Fibroblast of skin of back (primary cell): ENCODE measurements around the gene PWP2. TPM values are rescaled to one million over a fixed set of nuclear protein-coding genes. Genes with fewer than 3 reads are reported as not detected.
"Not testable (repeated sequence)": the region's sequence is repeated elsewhere in the genome, so short reads cannot be mapped to it uniquely, and the experiment has no call there.

Source experiments
- DNase-seq: peaks from one replicate; pipeline ENCODE4 v3.0.0-alpha.2; 2013
- polyA plus RNA-seq, 2 experiments: library from polyadenylated mRNA; unstranded; fragments of 120-200 nt; gene quantifications; one replicate each; pipeline ENCODE4 v1.2.1, GENCODE V29; 2013; ENCODE audit not compliant: insufficient read length in 2 of 2

PWP2 gene
- polyA plus RNA-seq (2013, experiment 1 of 2; ENCODE audit: insufficient read length): 0.26 TPM
- 0.25 TPM for polyA plus RNA-seq (2013, experiment 2 of 2; ENCODE audit: insufficient read length)

- DNase-seq: not testable (repeated sequence)
Observed at GRCh38 chr21:44107026-44107501, at the start of gene PWP2. PWP2 (plus strand) TSS chr21:44107399; CDS start chr21:44107417, 18 bp downstream.

- no peak for DNase-seq
Observed at GRCh38 chr21:44057960-44058651, 49.1 kb upstream of the PWP2 start.

- DNase-seq: no peak
Observed at GRCh38 chr21:44058652-44058964, 48.6 kb upstream of the PWP2 start.

GRCh38 chr21:44058981-44059380 is 48.2 kb upstream of the PWP2 start:
- no peak for DNase-seq

- DNase-seq: no peak
Observed at GRCh38 chr21:44059710-44060109, 47.5 kb upstream of the PWP2 start.

GRCh38 chr21:44062380-44062779 is 44.8 kb upstream of the PWP2 start:
- DNase-seq: no peak

GRCh38 chr21:44063151-44063912 is 43.9 kb upstream of the PWP2 start:
- no peak for DNase-seq

- DNase-seq: no peak
Observed at GRCh38 chr21:44064852-44065403, 42.3 kb upstream of the PWP2 start.

GRCh38 chr21:44065428-44065827 is 41.8 kb upstream of the PWP2 start:
- peak; percentile 4 for DNase-seq

GRCh38 chr21:44066116-44066515 is 41.1 kb upstream of the PWP2 start:
- DNase-seq: no peak

GRCh38 chr21:44067011-44067839 is 40.0 kb upstream of the PWP2 start:
- DNase-seq: no peak

GRCh38 chr21:44070391-44070790 is 36.8 kb upstream of the PWP2 start:
- no peak for DNase-seq

GRCh38 chr21:44071359-44072104 is 35.7 kb upstream of the PWP2 start:
- DNase-seq: no peak

GRCh38 chr21:44072111-44072510 is 35.1 kb upstream of the PWP2 start:
- no peak for DNase-seq

GRCh38 chr21:44074315-44074958 is 32.8 kb upstream of the PWP2 start:
- no peak for DNase-seq

- no peak for DNase-seq
Observed at GRCh38 chr21:44076316-44076715, 30.9 kb upstream of the PWP2 start.

GRCh38 chr21:44078411-44078981 is 28.7 kb upstream of the PWP2 start:
- no peak for DNase-seq

GRCh38 chr21:44079446-44079845 is 27.8 kb upstream of the PWP2 start:
- no peak for DNase-seq

GRCh38 chr21:44079846-44080245 is 27.4 kb upstream of the PWP2 start:
- DNase-seq: no peak

- no peak for DNase-seq
Observed at GRCh38 chr21:44082648-44083440, 24.4 kb upstream of the PWP2 start.
